ENCODE results near the gene CARMIL1. TPM values are rescaled to one million over a fixed set of nuclear protein-coding genes. Genes with fewer than 3 reads are reported as not detected.

The CARMIL1 gene
- total and polyA plus RNA-seq, 2 of the 8 experiments (the other 6 are each of a cell fraction or from before 2014, with no cell fraction given), result 20.3 to 40.4 TPM

DNA sequence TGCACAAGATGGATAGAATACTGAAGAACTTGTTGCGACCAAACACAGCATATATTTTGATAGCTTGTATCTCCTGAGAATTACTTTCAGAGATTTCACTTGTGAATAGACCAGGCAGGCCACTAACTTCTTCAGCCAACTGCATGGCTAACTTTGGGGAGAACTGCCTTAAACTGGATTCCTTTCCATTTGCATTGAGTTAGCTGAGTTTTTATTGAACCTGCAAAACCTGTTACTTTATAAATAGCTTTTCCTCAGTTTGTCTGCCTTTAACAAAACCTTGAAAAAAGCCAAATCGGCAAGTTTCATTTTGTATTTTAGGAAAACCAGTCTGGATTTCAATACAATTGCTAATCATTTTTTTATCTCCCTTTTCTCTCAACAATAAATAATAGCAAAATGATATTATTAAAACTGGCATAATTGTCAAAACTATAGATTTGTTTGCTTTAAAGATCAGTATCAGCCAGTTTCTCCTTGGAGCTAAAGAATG is 300.3 kb downstream of the CARMIL1 start (continued):
- TF ChIP-seq MAX (IDR thresholded peaks at IDR 0.05), result no peak
- TF ChIP-seq GABPA (IDR thresholded peaks at IDR 0.05; ENCODE audit: borderline replicate concordance, insufficient read depth, low read length), result no peak
- TF ChIP-seq TCF12 (IDR thresholded peaks at IDR 0.05; ENCODE audit: low read depth, low read length), result no peak
- TF ChIP-seq NRF1 (IDR thresholded peaks at IDR 0.05; ENCODE audit: low read depth, low read length), result no peak
- no peak for TF ChIP-seq JUND (IDR thresholded peaks at IDR 0.05; ENCODE audit: low read length)
- TF ChIP-seq SRF (IDR thresholded peaks at IDR 0.05; ENCODE audit: low read depth, low read length), result no peak
- no peak for TF ChIP-seq KDM4A (IDR thresholded peaks at IDR 0.05; ENCODE audit: low read depth, low read length, severe bottlenecking)

Data from H1 (cell line).